Gastroesophageal sphincter (tissue), 4 donors: ENCODE measurements around the gene PDXK. TPM values are rescaled to one million over a fixed set of nuclear protein-coding genes. Genes with fewer than 3 reads are reported as not detected.

Experiments
- ATAC-seq: fragments of 150-250 bp; one replicate; pipeline ENCODE4 v1.9.1; 2016; ENCODE audit warnings: mild to moderate bottlenecking, moderate library complexity
- H3K27ac ChIP-seq, 4 donors: fragments of 200-600 bp; sonication (generic) in 3 of 4; 1 replicate in 3 of 4; 2 replicates in 1 of 4; pipeline ENCODE4 v1.5.1; 2016 to 2019
- H3K27me3 ChIP-seq: fragments of 200-600 bp; sonication (generic); one replicate; pipeline ENCODE4 v1.5.1; 2019
- H3K36me3 ChIP-seq, 2 donors: fragments of 200-600 bp; sonication (generic); one replicate each; pipeline ENCODE4 v1.5.1; 2019; ENCODE audit warnings: control low read depth in 1 of 2
- H3K4me1 ChIP-seq, 3 donors: fragments of 200-600 bp; sonication (generic); 1 replicate in 2 of 3; 2 replicates in 1 of 3; pipeline ENCODE4 v1.5.1; 2016 to 2019; ENCODE audit warnings: control low read depth in 2 of 3
- H3K4me3 ChIP-seq, 2 donors: fragments of 200-600 bp; sonication (generic); one replicate each; pipeline ENCODE4 v1.5.1; 2019; ENCODE audit warnings: mild to moderate bottlenecking in 1 of 2, moderate library complexity in 1 of 2
- H3K9me3 ChIP-seq, 3 donors: fragments of 200-600 bp; sonication (generic); one replicate each; pipeline ENCODE4 v1.5.1; 2017 to 2019; ENCODE audit warnings: control low read depth in 2 of 3
- EP300 ChIP-seq: sonication (generic); formaldehyde crosslinking; IDR thresholded peaks from one replicate; pipeline ENCODE4 v1.6.1; 2017; ENCODE audit warnings: antibody characterized with exemption, mild to moderate bottlenecking
- POLR2A ChIP-seq, 2 donors: fragments of 450-650 bp; IDR thresholded peaks; one replicate each; pipeline ENCODE4 v1.6.1; 2017; ENCODE audit warnings: antibody characterized with exemption in 2 of 2, mild to moderate bottlenecking in 2 of 2, moderate library complexity in 1 of 2
- POLR2AphosphoS5 ChIP-seq: sonication (generic); formaldehyde crosslinking; IDR thresholded peaks from one replicate; pipeline ENCODE4 v1.6.1; 2017; ENCODE audit warnings: antibody characterized with exemption
- WGBS, 2 donors: methylation state at CpG; one replicate each; pipeline ENCODE4 v1.1.5; 2018; ENCODE audit warnings: low coverage in 1 of 2; 5-methylcytosine and 5-hydroxymethylcytosine counted together
- total RNA-seq, 4 donors: library from RNA; depleted of rRNA; stranded (reverse); fragments of >200 nt; gene quantifications; one replicate each; pipeline ENCODE4 v1.1.0, GENCODE V29; 2016
- TF ChIP-seq, protein P1 (sequence below), 4 experiments: fragments of 200-600 bp in 2 of 4; fragments of 450-650 bp in 2 of 4; sonication (generic) in 1 of 4; IDR thresholded peaks; one replicate each; pipeline ENCODE4 v1.5.1; 2017 to 2019; ENCODE audit warnings: antibody characterized with exemption in 4 of 4, mild to moderate bottlenecking in 2 of 4, moderate library complexity in 2 of 4

PDXK gene
- total RNA-seq, 4 donors from 2014 or later = 24.4 to 42.2 (median 33.0) TPM

DNA sequence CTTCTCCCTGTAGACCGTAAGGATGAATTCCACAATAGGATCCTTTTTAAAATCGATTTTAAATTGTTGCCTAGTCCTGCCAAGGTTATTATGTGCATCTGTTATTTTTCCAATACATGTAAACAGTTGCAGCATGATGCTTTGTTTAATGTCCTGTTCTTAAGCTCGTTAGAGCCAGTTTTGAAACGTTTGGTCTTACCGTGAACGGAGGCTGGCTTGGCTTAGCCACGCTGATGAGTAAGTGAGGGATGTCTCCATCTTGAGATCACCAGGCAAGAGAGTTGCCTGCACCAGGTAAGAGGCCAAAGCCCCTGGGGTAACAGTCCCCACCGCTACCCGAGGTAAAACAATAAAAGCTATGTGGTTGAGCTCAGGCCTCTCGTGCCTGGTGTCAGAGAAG is 39.9 kb downstream of the PDXK start:
- 41 to 50% methylated on average over 6 to 8 of the region's 10 CpGs for WGBS, 2 donors
- Histone ChIP-seq H3K9me3 (no peaks in the 10 kb centered on the region), H3K27ac (peak overlapping the region; percentile 10 to 81 (median 76)), H3K36me3 (peaks cover 0 to 68% of the 10 kb centered on the region in 2 donors), H3K4me3 (peak overlapping the region in 1 of 2 donors; percentile 38), H3K4me1 (peaks cover 0 to 23% (median 6%) of the 10 kb centered on the region in 3 donors), H3K27me3 (no peaks in the 10 kb centered on the region)
- ATAC-seq = peak; percentile 28
- no peak for TF ChIP-seq POLR2AphosphoS5

DNA sequence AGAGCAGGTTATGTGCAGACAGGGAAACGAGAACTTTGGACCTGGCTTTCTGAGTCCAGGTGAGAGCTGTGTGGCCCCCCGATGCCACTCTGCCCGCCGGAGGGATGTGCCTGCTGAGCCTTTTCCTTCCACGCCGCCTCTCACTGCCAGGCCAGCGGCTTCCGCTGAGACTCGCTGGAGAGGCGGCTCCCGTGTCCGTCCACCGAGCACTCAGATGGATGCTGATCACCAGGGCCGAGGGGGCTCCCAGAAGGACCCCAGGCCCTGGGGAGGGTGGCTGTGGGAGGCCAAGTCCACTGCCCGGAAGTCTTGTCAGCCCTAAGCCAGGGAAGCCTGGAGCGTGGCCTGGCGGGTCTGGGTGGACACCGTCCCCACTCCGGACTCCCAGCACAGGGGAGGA is 40.7 kb downstream of the PDXK start:
- TF ChIP-seq POLR2A (IDR thresholded peaks at IDR 0.05) = no peak
- TF ChIP-seq POLR2AphosphoS5 = no peak
- TF ChIP-seq EP300 = no peak
- TF ChIP-seq, protein P1, sequence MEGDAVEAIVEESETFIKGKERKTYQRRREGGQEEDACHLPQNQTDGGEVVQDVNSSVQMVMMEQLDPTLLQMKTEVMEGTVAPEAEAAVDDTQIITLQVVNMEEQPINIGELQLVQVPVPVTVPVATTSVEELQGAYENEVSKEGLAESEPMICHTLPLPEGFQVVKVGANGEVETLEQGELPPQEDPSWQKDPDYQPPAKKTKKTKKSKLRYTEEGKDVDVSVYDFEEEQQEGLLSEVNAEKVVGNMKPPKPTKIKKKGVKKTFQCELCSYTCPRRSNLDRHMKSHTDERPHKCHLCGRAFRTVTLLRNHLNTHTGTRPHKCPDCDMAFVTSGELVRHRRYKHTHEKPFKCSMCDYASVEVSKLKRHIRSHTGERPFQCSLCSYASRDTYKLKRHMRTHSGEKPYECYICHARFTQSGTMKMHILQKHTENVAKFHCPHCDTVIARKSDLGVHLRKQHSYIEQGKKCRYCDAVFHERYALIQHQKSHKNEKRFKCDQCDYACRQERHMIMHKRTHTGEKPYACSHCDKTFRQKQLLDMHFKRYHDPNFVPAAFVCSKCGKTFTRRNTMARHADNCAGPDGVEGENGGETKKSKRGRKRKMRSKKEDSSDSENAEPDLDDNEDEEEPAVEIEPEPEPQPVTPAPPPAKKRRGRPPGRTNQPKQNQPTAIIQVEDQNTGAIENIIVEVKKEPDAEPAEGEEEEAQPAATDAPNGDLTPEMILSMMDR (IDR thresholded peaks at IDR 0.05) = no peak
- peaks cover 0 to 23% (median 6%) of the 10 kb centered on the region in 3 donors for H3K4me1 ChIP-seq
- H3K4me3 ChIP-seq = no peak overlapping the region
- peaks cover 0 to 59% of the 10 kb centered on the region in 2 donors for H3K36me3 ChIP-seq
- WGBS, 2 donors = 100% methylated on average over 2 of the region's 19 CpGs; no CpG with 5 or more reads in 1 of the 2 donors
- H3K27me3 ChIP-seq = no peaks in the 10 kb centered on the region
- no peaks in the 10 kb centered on the region for H3K9me3 ChIP-seq
- H3K27ac ChIP-seq = peak overlapping the region in 3 of 4 donors; percentile 75 to 81 (median 77)
- ATAC-seq = no peak

DNA sequence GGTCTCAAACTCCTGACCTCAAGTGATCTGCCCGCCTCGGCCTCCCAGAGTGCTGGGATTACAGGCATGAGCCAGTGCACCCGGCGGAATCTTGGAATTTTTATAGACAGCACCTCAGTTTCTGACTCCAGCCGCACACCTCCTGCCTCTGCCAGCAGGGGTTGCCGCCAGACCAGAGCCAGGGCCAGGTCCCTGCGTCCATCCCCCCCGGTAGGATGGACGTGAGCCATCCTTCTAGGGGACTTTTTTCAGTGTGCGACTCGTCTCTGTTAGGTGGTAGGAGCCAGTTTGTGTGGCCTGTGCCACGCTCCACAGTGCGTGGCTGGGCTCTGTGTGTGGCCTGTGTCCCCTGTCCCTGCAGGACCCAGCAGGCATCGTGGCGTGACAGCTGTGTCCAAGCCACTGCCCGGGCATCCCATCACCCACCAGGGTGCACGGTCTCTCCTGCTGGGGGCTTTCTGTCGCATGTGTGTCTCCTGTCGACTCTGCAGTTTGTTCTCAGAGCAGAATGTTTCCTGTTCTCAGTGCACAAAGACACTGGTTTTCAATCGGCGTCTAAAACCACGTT is 41.5 kb downstream of the PDXK start:
- TF ChIP-seq EP300 = no peak
- TF ChIP-seq, protein P1 (IDR thresholded peaks at IDR 0.05) = no peak
- no peak for ATAC-seq
- no peaks in the 10 kb centered on the region for H3K9me3 ChIP-seq
- peaks cover 0 to 23% (median 6%) of the 10 kb centered on the region in 3 donors for H3K4me1 ChIP-seq
- WGBS, 2 donors = 79 to 94% methylated on average over 8 to 9 of the region's 22 CpGs
- H3K36me3 ChIP-seq = peaks cover 0 to 52% of the 10 kb centered on the region in 2 donors
- H3K27ac ChIP-seq = no peak overlapping the region
- no peak overlapping the region for H3K4me3 ChIP-seq
- H3K27me3 ChIP-seq = no peaks in the 10 kb centered on the region

DNA sequence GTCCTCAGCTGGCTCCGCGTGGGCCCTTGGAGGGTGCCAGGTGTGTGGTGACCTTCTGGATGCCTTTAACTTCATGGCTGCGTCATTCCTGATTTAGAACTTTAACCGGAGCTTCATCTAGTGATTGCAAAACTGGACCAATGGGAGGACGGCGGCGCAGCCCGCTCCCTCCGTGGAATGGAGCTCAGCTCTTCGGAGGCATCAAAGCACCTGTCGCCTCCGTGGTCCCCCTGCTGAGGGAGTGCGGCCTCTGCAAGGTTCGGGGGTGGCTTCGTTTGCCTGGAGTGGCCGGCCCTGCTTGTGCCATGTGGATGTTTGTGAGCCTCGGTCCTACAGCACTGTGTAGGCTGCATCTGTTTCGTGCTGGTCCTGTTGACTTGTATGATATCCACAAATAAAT is 43.0 kb downstream of the PDXK start:
- TF ChIP-seq POLR2AphosphoS5 = no peak
- TF ChIP-seq EP300 = no peak
- no peak for TF ChIP-seq POLR2A (IDR thresholded peaks at IDR 0.05)
- TF ChIP-seq, protein P1 (IDR thresholded peaks at IDR 0.05) = no peak

DNA sequence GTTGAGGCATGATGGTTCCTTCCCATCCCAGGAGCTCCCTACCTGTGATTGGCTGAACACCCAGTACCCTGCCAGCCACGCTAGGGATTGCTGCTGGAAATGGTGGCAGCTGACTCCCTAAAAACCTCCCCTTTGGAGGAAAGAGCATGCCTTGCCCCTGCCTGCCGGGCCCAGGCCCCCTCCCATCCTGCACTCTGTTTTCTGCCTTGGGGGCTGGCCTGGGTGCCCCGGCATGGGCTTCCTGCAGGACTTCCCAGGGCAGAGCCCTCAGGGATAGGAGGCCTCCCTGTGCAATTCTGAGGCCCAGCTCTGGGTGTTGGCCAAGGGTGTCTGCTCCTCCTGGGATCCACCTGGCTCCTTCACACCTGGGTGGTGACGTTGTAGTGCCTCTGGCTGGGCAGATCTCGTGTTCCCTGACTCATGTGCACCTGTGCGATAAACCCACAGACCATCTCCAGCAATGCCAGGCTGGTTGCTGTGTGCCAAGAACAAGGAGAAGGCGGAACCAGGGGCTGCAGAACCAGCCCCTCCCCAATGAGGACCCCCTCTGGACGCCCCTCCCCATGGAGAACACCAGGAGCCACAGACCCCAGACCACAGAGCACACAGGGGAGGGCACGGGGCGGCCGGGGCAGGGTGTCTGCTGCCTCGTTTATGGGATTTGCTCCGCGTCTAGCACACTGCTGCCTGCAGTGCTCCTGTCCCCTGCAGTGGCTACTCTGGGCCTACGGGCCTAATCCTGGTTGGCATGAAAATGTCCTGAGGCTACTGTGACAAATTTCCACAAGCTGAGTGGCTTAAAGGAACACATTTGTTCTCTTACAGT is 43.6 kb downstream of the PDXK start:
- WGBS, 2 donors = 100% methylated on average over 1 of the region's 15 CpGs; no CpG with 5 or more reads in 1 of the 2 donors
- H3K36me3 ChIP-seq = peaks cover 0 to 32% of the 10 kb centered on the region in 2 donors
- no peak overlapping the region for H3K27ac ChIP-seq
- peaks cover 0 to 16% (median 6%) of the 10 kb centered on the region in 3 donors for H3K4me1 ChIP-seq
- no peak overlapping the region for H3K4me3 ChIP-seq
- no peaks in the 10 kb centered on the region for H3K27me3 ChIP-seq
- no peaks in the 10 kb centered on the region for H3K9me3 ChIP-seq
- TF ChIP-seq EP300 (no peak), POLR2AphosphoS5 (no peak), POLR2A (IDR thresholded peaks at IDR 0.05) (no peak)
- TF ChIP-seq, protein P1 (IDR thresholded peaks at IDR 0.05) = no peak
- no peak for ATAC-seq

More for the DNA sequence above, 43.0 kb downstream of the PDXK start:
- Histone ChIP-seq H3K9me3 (no peaks in the 10 kb centered on the region), H3K36me3 (peaks cover 0 to 38% of the 10 kb centered on the region in 2 donors), H3K4me3 (no peak overlapping the region), H3K27me3 (no peaks in the 10 kb centered on the region), H3K4me1 (peaks cover 0 to 23% (median 6%) of the 10 kb centered on the region in 3 donors), H3K27ac (no peak overlapping the region)
- ATAC-seq = no peak
- WGBS, 2 donors = 90% methylated on average over 5 of the region's 18 CpGs; no CpG with 5 or more reads in 1 of the 2 donors
